Inflammatory macrophage treated with lipopolysaccharide for 1 hour (primary cell): ENCODE measurements around the gene LGALS3BP.

ENCODE experiments used
- DNase-seq, 2 donors: peaks; one replicate each; pipeline ENCODE4 v3.0.0-alpha.2; 2020 to 2022

LGALS3BP gene

GRCh38 chr17:78934681-78935418 lies 44.9 kb downstream of the LGALS3BP start:
- no peak for DNase-seq

- DNase-seq: peak; percentile 58
Observed at GRCh38 chr17:78933959-78934568, 45.7 kb downstream of the LGALS3BP start.

GRCh38 chr17:78933025-78933958 lies 46.4 kb downstream of the LGALS3BP start:
- peak; percentile 43 to 55 for DNase-seq

GRCh38 chr17:78929908-78930775 lies 49.6 kb downstream of the LGALS3BP start:
- no peak for DNase-seq

- DNase-seq: peak; percentile 95
Observed at GRCh38 chr17:78925662-78926555, 53.8 kb downstream of the LGALS3BP start.

- DNase-seq: peak; percentile 74 to 90
Observed at GRCh38 chr17:78925234-78925633, 54.5 kb downstream of the LGALS3BP start, which contains the start of gene TIMP2. Gene TIMP2, minus strand, starts transcription at chr17:78925387. Its CDS starts 299 bp downstream, at chr17:78925088.

GRCh38 chr17:78924481-78925151 lies 55.1 kb downstream of the LGALS3BP start:
- no peak for DNase-seq

- peak; percentile 71 to 79 for DNase-seq
Observed at GRCh38 chr17:78923660-78924453, 55.9 kb downstream of the LGALS3BP start.

GRCh38 chr17:78922816-78923498 lies 56.8 kb downstream of the LGALS3BP start:
- peak; percentile 20 to 22 for DNase-seq

GRCh38 chr17:78921437-78921971 lies 58.2 kb downstream of the LGALS3BP start:
- DNase-seq: no peak
